ENCODE measurements around the gene NBPF15. TPM values are rescaled to one million over a fixed set of nuclear protein-coding genes. Genes with fewer than 3 reads are reported as not detected.

NBPF15 gene
- total and polyA plus RNA-seq, 9 of the 15 experiments (the other 6 are each of a cell fraction or from before 2014, with no cell fraction given), result 1.8 to 13.2 (median 6.0) TPM

DNA sequence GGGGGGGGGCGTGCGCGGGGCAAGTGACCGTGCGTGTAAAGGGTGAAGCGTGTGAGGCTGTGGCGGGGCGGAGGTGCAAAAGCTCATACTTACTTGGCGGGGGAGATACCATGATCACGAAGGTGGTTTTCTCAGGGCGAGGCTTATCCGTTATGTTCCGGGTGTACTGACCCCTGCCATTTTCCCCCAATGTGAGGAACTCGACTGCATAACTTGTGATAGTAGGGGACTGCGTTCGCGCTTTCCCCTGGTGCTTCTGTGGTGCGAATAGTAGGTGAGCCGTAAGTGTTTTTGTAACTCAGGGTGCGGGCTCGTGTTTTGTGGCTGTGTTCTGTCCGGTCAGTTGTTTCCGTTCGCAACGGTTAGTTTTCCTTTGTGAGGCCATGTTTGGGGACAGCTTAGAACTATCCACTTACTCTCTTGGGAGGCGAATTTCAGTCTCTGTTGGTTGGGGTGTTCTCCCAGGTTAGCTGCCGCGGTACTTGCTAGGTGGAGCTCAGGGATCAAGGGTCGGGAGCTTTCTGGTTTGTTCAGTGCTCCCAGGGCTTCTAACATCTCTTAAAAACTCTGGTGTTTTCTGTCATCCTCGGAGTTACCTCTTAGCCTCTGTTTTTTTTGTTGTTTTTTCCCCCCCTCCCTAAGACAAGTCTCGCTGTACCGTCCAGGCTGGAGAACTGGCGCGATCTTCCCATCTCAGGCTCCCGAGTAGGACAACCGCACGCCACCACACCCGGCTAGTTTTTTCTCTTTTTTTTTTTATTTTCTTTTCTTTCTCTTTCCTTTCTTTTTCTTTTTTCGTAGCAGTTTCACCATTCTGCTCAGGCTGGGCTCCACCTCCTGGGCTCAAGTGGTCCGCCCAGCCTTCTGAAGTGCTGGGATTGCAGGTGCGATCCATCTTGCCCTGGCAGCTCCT is 48.7 kb downstream of the NBPF15 start (continued):
- TF ChIP-seq CBFA2T2 (conservative IDR thresholded peaks at IDR 0.05), result 0 out of 2 replicates have a peak, but pooled peaks have one; percentile 29
- peak; percentile 93 for TF ChIP-seq MTA3 (IDR thresholded peaks at IDR 0.05; ENCODE audit: borderline replicate concordance)
- TF ChIP-seq GTF2A2 (tag; IDR thresholded peaks at IDR 0.05), result peak; percentile 78; the same call in 1 of the 2 replicates
- TF ChIP-seq SMAD3 (CRISPR knock-in tag; conservative IDR thresholded peaks at IDR 0.05), result peak; percentile 99
- peak; percentile 99 for TF ChIP-seq HMG20B (CRISPR knock-in tag; IDR thresholded peaks at IDR 0.05)
- peak; percentile 27 to 89 (median 70) for TF ChIP-seq YY1 (IDR thresholded peaks at IDR 0.05; ENCODE audit: borderline replicate concordance in 1 of 3, control insufficient read depth in 1 of 3, extremely low read depth in 1 of 3, insufficient read depth in 3 of 3, insufficient read length in 1 of 3, insufficient replicate concordance in 2 of 3, low read depth in 1 of 3, low read length in 2 of 3)
- TF ChIP-seq, protein P1, sequence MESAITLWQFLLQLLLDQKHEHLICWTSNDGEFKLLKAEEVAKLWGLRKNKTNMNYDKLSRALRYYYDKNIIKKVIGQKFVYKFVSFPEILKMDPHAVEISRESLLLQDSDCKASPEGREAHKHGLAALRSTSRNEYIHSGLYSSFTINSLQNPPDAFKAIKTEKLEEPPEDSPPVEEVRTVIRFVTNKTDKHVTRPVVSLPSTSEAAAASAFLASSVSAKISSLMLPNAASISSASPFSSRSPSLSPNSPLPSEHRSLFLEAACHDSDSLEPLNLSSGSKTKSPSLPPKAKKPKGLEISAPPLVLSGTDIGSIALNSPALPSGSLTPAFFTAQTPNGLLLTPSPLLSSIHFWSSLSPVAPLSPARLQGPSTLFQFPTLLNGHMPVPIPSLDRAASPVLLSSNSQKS (CRISPR knock-in tag; IDR thresholded peaks at IDR 0.05), result peak; percentile 97
- TF ChIP-seq MTA1 (IDR thresholded peaks at IDR 0.05; ENCODE audit: borderline replicate concordance), result 0 out of 2 replicates have a peak, but pooled peaks have one; percentile 22
- TF ChIP-seq SMAD1 (IDR thresholded peaks at IDR 0.05; ENCODE audit: low read depth, low read length, partially characterized antibody), result peak; percentile 99
- TF ChIP-seq GABPB2 (CRISPR knock-in tag; conservative IDR thresholded peaks at IDR 0.05), result peak; percentile 100
- 0 out of 2 replicates have a peak, but pooled peaks have one; percentile 73 for TF ChIP-seq HSF4 (CRISPR knock-in tag; IDR thresholded peaks at IDR 0.05; ENCODE audit: borderline replicate concordance)
- peak; percentile 53 for TF ChIP-seq PCBP2 (IDR thresholded peaks at IDR 0.05; ENCODE audit: low read depth, low read length, poor library complexity, severe bottlenecking)
- TF ChIP-seq THRAP3 (IDR thresholded peaks at IDR 0.05; ENCODE audit: borderline replicate concordance), result peak; percentile 100
- peak; percentile 44; the same call in 1 of the 2 replicates for TF ChIP-seq FOXM1 (IDR thresholded peaks at IDR 0.05; ENCODE audit: low read depth)
- peak; percentile 80; the same call in 1 of the 2 replicates for TF ChIP-seq FOXM1 (CRISPR knock-in tag; IDR thresholded peaks at IDR 0.05; ENCODE audit: low read depth)
- TF ChIP-seq, protein P2, sequence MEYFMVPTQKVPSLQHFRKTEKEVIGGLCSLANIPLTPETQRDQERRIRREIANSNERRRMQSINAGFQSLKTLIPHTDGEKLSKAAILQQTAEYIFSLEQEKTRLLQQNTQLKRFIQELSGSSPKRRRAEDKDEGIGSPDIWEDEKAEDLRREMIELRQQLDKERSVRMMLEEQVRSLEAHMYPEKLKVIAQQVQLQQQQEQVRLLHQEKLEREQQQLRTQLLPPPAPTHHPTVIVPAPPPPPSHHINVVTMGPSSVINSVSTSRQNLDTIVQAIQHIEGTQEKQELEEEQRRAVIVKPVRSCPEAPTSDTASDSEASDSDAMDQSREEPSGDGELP (CRISPR knock-in tag; IDR thresholded peaks at IDR 0.05; ENCODE audit: borderline replicate concordance), result peak; percentile 55
- 0 out of 2 replicates have a peak, but pooled peaks have one; percentile 48 for TF ChIP-seq MECOM (CRISPR knock-in tag; IDR thresholded peaks at IDR 0.05)
- TF ChIP-seq, protein P3, sequence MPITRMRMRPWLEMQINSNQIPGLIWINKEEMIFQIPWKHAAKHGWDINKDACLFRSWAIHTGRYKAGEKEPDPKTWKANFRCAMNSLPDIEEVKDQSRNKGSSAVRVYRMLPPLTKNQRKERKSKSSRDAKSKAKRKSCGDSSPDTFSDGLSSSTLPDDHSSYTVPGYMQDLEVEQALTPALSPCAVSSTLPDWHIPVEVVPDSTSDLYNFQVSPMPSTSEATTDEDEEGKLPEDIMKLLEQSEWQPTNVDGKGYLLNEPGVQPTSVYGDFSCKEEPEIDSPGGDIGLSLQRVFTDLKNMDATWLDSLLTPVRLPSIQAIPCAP (CRISPR knock-in tag; IDR thresholded peaks at IDR 0.05; ENCODE audit: borderline replicate concordance), result peak; percentile 76; the same call in 1 of the 2 replicates
- peak; percentile 100 for TF ChIP-seq ZC3H4 (CRISPR knock-in tag; IDR thresholded peaks at IDR 0.05; ENCODE audit: borderline replicate concordance)
- peak in 1 of 2 experiments; percentile 100; a peak in 2 of 4 replicates for TF ChIP-seq KDM4B (IDR thresholded peaks at IDR 0.05; ENCODE audit: borderline replicate concordance in 2 of 2, low read depth in 1 of 2)
- peak; percentile 100 for TF ChIP-seq ELF4 (CRISPR knock-in tag; IDR thresholded peaks at IDR 0.05)
- peak; percentile 98 for TF ChIP-seq ZNF41 (CRISPR knock-in tag; conservative IDR thresholded peaks at IDR 0.05)
- peak; percentile 98 for TF ChIP-seq MBD2 (IDR thresholded peaks at IDR 0.05; ENCODE audit: borderline replicate concordance, low read depth)
- peak; percentile 95 for TF ChIP-seq ZNF23 (CRISPR knock-in tag; IDR thresholded peaks at IDR 0.05)
- peak; percentile 26 for TF ChIP-seq MAFK (IDR thresholded peaks at IDR 0.05; ENCODE audit: low read length)

Measured in K562 (cell line).